ENCODE results near the gene MAST4. TPM values are rescaled to one million over a fixed set of nuclear protein-coding genes. Genes with fewer than 3 reads are reported as not detected.

Gene MAST4
- total RNA-seq, 1 donor from 2014 or later, result 112 TPM

DNA sequence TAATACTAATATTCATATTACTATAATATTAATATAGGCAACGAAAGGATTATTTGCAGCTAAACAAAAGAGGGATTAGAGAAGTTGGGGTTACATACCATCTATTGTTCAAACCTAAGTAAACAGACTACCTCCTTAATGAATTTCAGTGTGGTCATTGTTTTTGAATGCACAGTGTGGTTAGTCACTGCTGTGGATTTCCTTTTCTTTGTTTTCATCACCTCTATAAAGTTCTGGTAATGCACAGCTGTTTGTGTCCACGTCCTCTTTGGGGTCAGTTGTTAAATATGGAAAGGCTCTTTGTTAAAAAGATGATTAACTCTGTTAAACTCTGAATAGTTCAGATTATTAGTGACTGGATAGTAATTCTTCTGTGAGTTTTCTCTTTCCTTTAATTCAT is 233.6 kb downstream of the MAST4 start:
- H3K4me1 Mint-ChIP-seq (ENCODE audit: unreplicated experiment), result peaks cover 55% of the 10 kb centered on the region
- H3K4me3 Mint-ChIP-seq (ENCODE audit: unreplicated experiment), result peak overlapping the region; percentile 98
- H3K36me3 Mint-ChIP-seq (ENCODE audit: low read depth, unreplicated experiment), result peaks cover 6% of the 10 kb centered on the region
- no peaks in the 10 kb centered on the region for H3K9me3 Mint-ChIP-seq (ENCODE audit: unreplicated experiment)
- peaks cover 8% of the 10 kb centered on the region for H3K27me3 Mint-ChIP-seq (ENCODE audit: unreplicated experiment)
- DNase-seq (ENCODE audit: low spot score), result no peak
- H3K27ac Mint-ChIP-seq (ENCODE audit: unreplicated experiment), result peak overlapping the region; percentile 100
- TF ChIP-seq, protein P1, sequence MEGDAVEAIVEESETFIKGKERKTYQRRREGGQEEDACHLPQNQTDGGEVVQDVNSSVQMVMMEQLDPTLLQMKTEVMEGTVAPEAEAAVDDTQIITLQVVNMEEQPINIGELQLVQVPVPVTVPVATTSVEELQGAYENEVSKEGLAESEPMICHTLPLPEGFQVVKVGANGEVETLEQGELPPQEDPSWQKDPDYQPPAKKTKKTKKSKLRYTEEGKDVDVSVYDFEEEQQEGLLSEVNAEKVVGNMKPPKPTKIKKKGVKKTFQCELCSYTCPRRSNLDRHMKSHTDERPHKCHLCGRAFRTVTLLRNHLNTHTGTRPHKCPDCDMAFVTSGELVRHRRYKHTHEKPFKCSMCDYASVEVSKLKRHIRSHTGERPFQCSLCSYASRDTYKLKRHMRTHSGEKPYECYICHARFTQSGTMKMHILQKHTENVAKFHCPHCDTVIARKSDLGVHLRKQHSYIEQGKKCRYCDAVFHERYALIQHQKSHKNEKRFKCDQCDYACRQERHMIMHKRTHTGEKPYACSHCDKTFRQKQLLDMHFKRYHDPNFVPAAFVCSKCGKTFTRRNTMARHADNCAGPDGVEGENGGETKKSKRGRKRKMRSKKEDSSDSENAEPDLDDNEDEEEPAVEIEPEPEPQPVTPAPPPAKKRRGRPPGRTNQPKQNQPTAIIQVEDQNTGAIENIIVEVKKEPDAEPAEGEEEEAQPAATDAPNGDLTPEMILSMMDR (IDR thresholded peaks at IDR 0.05; ENCODE audit: unreplicated experiment), result no peak

- Mint-ChIP-seq H3K4me1 (ENCODE audit: unreplicated experiment) (peaks cover 59% of the 10 kb centered on the region), H3K36me3 (ENCODE audit: low read depth, unreplicated experiment) (peaks cover 11% of the 10 kb centered on the region), H3K27ac (ENCODE audit: unreplicated experiment) (peak overlapping the region; percentile 98), H3K4me3 (ENCODE audit: unreplicated experiment) (peak overlapping the region; percentile 92), H3K9me3 (ENCODE audit: unreplicated experiment) (no peaks in the 10 kb centered on the region), H3K27me3 (ENCODE audit: unreplicated experiment) (peaks cover 8% of the 10 kb centered on the region)
- TF ChIP-seq, protein P1 (IDR thresholded peaks at IDR 0.05; ENCODE audit: unreplicated experiment), result no peak
- DNase-seq (ENCODE audit: low spot score), result no peak
Observed at GRCh38 chr5:66830636-66831035, 234.4 kb downstream of the MAST4 start.

DNA sequence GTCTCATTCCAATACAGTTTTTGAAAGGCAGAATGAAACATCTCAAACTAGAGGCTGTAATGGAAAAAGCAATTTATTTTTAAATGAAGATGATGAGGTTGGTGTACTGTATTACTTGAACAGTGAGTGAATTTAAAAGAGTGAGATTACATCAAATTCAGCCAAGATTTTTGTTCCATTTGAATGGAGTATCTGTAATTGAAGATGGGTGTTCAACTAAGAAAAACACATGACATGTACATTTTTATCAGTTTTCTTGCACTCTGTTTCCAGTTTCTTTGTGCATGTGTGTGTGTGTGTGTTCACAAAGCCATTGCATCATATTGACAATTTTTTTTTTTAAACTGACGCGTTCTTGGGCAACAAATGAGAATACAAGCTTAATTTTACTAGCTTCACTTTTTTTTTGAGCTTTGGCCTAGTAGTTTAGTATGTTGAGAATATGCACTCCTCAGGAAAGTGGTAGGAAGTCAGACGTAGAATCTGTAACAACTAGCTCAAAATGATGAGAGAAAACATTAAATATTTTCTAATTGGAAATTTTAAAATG is 243.5 kb downstream of the MAST4 start:
- H3K4me1 Mint-ChIP-seq (ENCODE audit: unreplicated experiment), result peaks cover 73% of the 10 kb centered on the region
- TF ChIP-seq, protein P1 (IDR thresholded peaks at IDR 0.05; ENCODE audit: unreplicated experiment), result no peak
- H3K27ac Mint-ChIP-seq (ENCODE audit: unreplicated experiment), result no peak overlapping the region
- H3K9me3 Mint-ChIP-seq (ENCODE audit: unreplicated experiment), result no peaks in the 10 kb centered on the region
- DNase-seq (ENCODE audit: low spot score), result no peak
- H3K27me3 Mint-ChIP-seq (ENCODE audit: unreplicated experiment), result peaks cover 6% of the 10 kb centered on the region
- H3K4me3 Mint-ChIP-seq (ENCODE audit: unreplicated experiment), result no peak overlapping the region
- H3K36me3 Mint-ChIP-seq (ENCODE audit: low read depth, unreplicated experiment), result peaks cover 33% of the 10 kb centered on the region

- Mint-ChIP-seq H3K27me3 (ENCODE audit: unreplicated experiment) (peaks cover 6% of the 10 kb centered on the region), H3K36me3 (ENCODE audit: low read depth, unreplicated experiment) (peaks cover 33% of the 10 kb centered on the region), H3K27ac (ENCODE audit: unreplicated experiment) (no peak overlapping the region), H3K9me3 (ENCODE audit: unreplicated experiment) (no peaks in the 10 kb centered on the region), H3K4me3 (ENCODE audit: unreplicated experiment) (no peak overlapping the region), H3K4me1 (ENCODE audit: unreplicated experiment) (peaks cover 70% of the 10 kb centered on the region)
- TF ChIP-seq, protein P1 (IDR thresholded peaks at IDR 0.05; ENCODE audit: unreplicated experiment), result no peak
- DNase-seq (ENCODE audit: low spot score), result no peak
Observed at GRCh38 chr5:66840511-66841013, 244.4 kb downstream of the MAST4 start.

GRCh38 chr5:66841264-66841663 is 245.1 kb downstream of the MAST4 start:
- no peak for DNase-seq (ENCODE audit: low spot score)
- Mint-ChIP-seq H3K36me3 (ENCODE audit: low read depth, unreplicated experiment) (peaks cover 33% of the 10 kb centered on the region), H3K4me3 (ENCODE audit: unreplicated experiment) (no peak overlapping the region), H3K9me3 (ENCODE audit: unreplicated experiment) (no peaks in the 10 kb centered on the region), H3K27me3 (ENCODE audit: unreplicated experiment) (peaks cover 6% of the 10 kb centered on the region), H3K27ac (ENCODE audit: unreplicated experiment) (no peak overlapping the region), H3K4me1 (ENCODE audit: unreplicated experiment) (peaks cover 75% of the 10 kb centered on the region)
- TF ChIP-seq, protein P1 (IDR thresholded peaks at IDR 0.05; ENCODE audit: unreplicated experiment), result no peak

Data from endothelial cell (in vitro differentiated cells).